ENCODE data around the gene PPFIA1. TPM values are rescaled to one million over a fixed set of nuclear protein-coding genes. Genes with fewer than 3 reads are reported as not detected.
A peak's percentile ranks its signal among the peaks of the same experiment; 100 is the strongest.

PPFIA1 gene
- total RNA-seq (2021; fragmentation: NEBNext Ultra II Directional; extraction: Animal tissue kit (Norgen Biotek cat#: 25700)) (73.2 and 73.5 TPM in 2 replicates), polyA plus RNA-seq (2011; rRNA removed) (44.3 and 54.4 TPM in 2 replicates), polyA minus RNA-seq (2011; rRNA and poly(A)+ RNA removed) (144 and 189 TPM in 2 replicates)
- polyA plus RNA-seq (2011; cell fraction: cytosol; rRNA removed), result 54.6 TPM
- 160 TPM for polyA plus RNA-seq (2011; cell fraction: nucleus; rRNA removed)
- 33.0 to 41.8 TPM (median 40.1 TPM) in 4 replicates for polyA plus RNA-seq (2012, experiment 1 of 2)
- 4.9 TPM for polyA plus RNA-seq (2012, experiment 2 of 2)
- polyA plus RNA-seq (2013, experiment 1 of 2), result 42.3 TPM
- polyA plus RNA-seq (2013, experiment 2 of 2), result 41.3 TPM
- 61.4 TPM for polyA minus RNA-seq (2011; cell fraction: cytosol; rRNA and poly(A)+ RNA removed)
- polyA minus RNA-seq (2011; cell fraction: nucleus; rRNA and poly(A)+ RNA removed), result 139 TPM
- long read RNA-seq, experiment 1, partial matches to known transcripts, result 20 of 28 reads
- long read RNA-seq, experiment 1, other reads (novel, unspliced or antisense), result 4 of 28 reads
- long read RNA-seq, experiment 2, partial matches to known transcripts, result 1 of 4 reads
- long read RNA-seq, experiment 2, other reads (novel, unspliced or antisense), result 3 of 4 reads

GRCh38 chr11:70270104-70270876, at the start of gene PPFIA1:
Gene PPFIA1 (plus strand): TSS chr11:70270690. CDS start chr11:70272173, 1,483 bp downstream.
- H3K23me2 ChIP-seq (ENCODE audit: low read depth, low read length), result peaks cover 7% of the 10 kb centered on the region; the same call in 1 of the 2 replicates
- H2AFZ ChIP-seq (ENCODE audit: low read length), result peak within 1 kb of the TSS; percentile 54; the same call in 1 of the 2 replicates
- H3K27ac ChIP-seq (ENCODE audit: low read depth, low read length), result peak within 1 kb of the TSS; percentile 69
- H4K91ac ChIP-seq (replicated peaks; ENCODE audit: insufficient read length, low read length), result peak within 1 kb of the TSS; percentile 75
- peak within 1 kb of the TSS; percentile 41 for H3K4ac ChIP-seq (replicated peaks; ENCODE audit: insufficient read length, low read depth, low read length)
- peaks cover 11 to 18% of the 10 kb centered on the region in 2 experiments for H4K20me1 ChIP-seq (replicated peaks in 1 of 2; ENCODE audit: control insufficient read depth in 1 of 2, insufficient read depth in 2 of 2, low read length in 2 of 2)
- no peak within 1 kb of the TSS for H2BK20ac ChIP-seq (ENCODE audit: low read length)
- peak within 1 kb of the TSS; percentile 27; the same call in 1 of the 2 replicates for H2BK12ac ChIP-seq (ENCODE audit: low read depth, low read length)
- ChIA-PET CTCF (ENCODE audit: partially characterized antibody) (interaction anchor here (0.7 kb wide), 1 partner anchor 132 kb away, joined by 6 read pairs; no protein-coding TSS in a partner anchor), POLR2A (ENCODE audit: partially characterized antibody) (interaction anchor here (0.8 to 1.8 kb wide), 3 partner anchors 22 to 44 kb away, joined by 4 to 5 read pairs (median 4); no protein-coding TSS in a partner anchor)
- H3K9ac ChIP-seq (replicated peaks in 1 of 4; ENCODE audit: extremely low read depth in 1 of 4, low read depth in 3 of 4, low read length in 3 of 4), result peak within 1 kb of the TSS; percentile 69 to 90 (median 79)
- H3K14ac ChIP-seq (ENCODE audit: insufficient read length), result peak within 1 kb of the TSS; percentile 20
- no peaks in the 10 kb centered on the region for H3K9me3 ChIP-seq (ENCODE audit: insufficient read depth in 2 of 2, low read depth in 1 of 2, low read length in 1 of 2)
- peak within 1 kb of the TSS; percentile 87; the same call in 1 of the 2 replicates for H2BK5ac ChIP-seq (ENCODE audit: low read depth, low read length)
- peak within 1 kb of the TSS; percentile 38 for H2BK120ac ChIP-seq (replicated peaks; ENCODE audit: low read depth, low read length)
- peak within 1 kb of the TSS; percentile 86 to 94 (median 90) for H3K4me3 ChIP-seq (ENCODE audit: extremely low read depth in 1 of 4, insufficient read depth in 2 of 4, low read depth in 3 of 4, low read length in 4 of 4)
- DNase-seq (ENCODE audit: low read depth in 1 of 2, low spot score in 2 of 2) (peak; percentile 90 to 98), FAIRE-seq (no peak)
- peak within 1 kb of the TSS; percentile 93 for H4K8ac ChIP-seq (ENCODE audit: extremely low read depth, insufficient read depth, low read length)
- peaks cover 0 to 6% (median under 1%) of the 10 kb centered on the region in 4 experiments; a peak in 4 of 7 replicates for H3K4me1 ChIP-seq (replicated peaks in 1 of 4; ENCODE audit: control insufficient read depth in 3 of 4, insufficient read depth in 4 of 4, low read length in 3 of 4)
- peak within 1 kb of the TSS; percentile 76 for H3K18ac ChIP-seq (ENCODE audit: extremely low read depth, low read length)
- no peak within 1 kb of the TSS for H3K23ac ChIP-seq (ENCODE audit: insufficient read length)
- no peaks in the 10 kb centered on the region for H3K27me3 ChIP-seq (replicated peaks in 1 of 4; ENCODE audit: control insufficient read depth in 3 of 4, extremely low read depth in 1 of 4, insufficient read depth in 3 of 4, low read length in 3 of 4)
- H3K4me2 ChIP-seq (ENCODE audit: insufficient read depth in 1 of 2, low read depth in 2 of 2, low read length in 2 of 2), result peak within 1 kb of the TSS; percentile 84 to 91
- H3K56ac ChIP-seq (replicated peaks; ENCODE audit: insufficient read length, low read depth, low read length), result peak within 1 kb of the TSS; percentile 83
- no peak within 1 kb of the TSS for H2AK5ac ChIP-seq (ENCODE audit: low read depth, low read length)
- peaks cover 7% of the 10 kb centered on the region; the same call in 1 of the 2 replicates for H3K79me1 ChIP-seq (ENCODE audit: low read depth, low read length)
- H4K5ac ChIP-seq (ENCODE audit: insufficient read length, low read depth, low read length), result peak within 1 kb of the TSS; percentile 97
- WGBS, 2 experiments (ENCODE audit: extremely low coverage in 1 of 2, insufficient coverage in 1 of 2, insufficient read length in 1 of 2, insufficient replicate concordance in 2 of 2, low coverage in 1 of 2, low lambda C conversion rate in 2 of 2, missing lambda C conversion rate in 1 of 2), result 1% methylated on average over 53 of the region's 99 CpGs; no CpG with 5 or more reads in 1 of the 2 experiments
- H3K79me2 ChIP-seq (ENCODE audit: control insufficient read depth in 1 of 2, insufficient read depth in 2 of 2, low read length in 2 of 2), result peaks cover 22 to 44% of the 10 kb centered on the region in 2 experiments
- no peak within 1 kb of the TSS for H2BK15ac ChIP-seq (ENCODE audit: low read length)
- H3K36me3 ChIP-seq (ENCODE audit: control insufficient read depth in 2 of 4, insufficient read depth in 4 of 4, low read length in 3 of 4), result peaks cover 7 to 32% (median 22%) of the 10 kb centered on the region in 4 experiments; a peak in 7 of 8 replicates
- no peak for TF ChIP-seq MAFK (IDR thresholded peaks at IDR 0.05; ENCODE audit: low read depth, low read length)
- TF ChIP-seq GABPA (IDR thresholded peaks at IDR 0.05; ENCODE audit: borderline replicate concordance, insufficient read depth, low read length), result 0 out of 2 replicates have a peak, but pooled peaks have one; percentile 51
- peak; percentile 80 for TF ChIP-seq CREB1 (IDR thresholded peaks at IDR 0.05)
- peak; percentile 36; the same call in 1 of the 2 replicates for TF ChIP-seq SP4 (IDR thresholded peaks at IDR 0.05; ENCODE audit: low read length)
- TF ChIP-seq SP1 (IDR thresholded peaks at IDR 0.05; ENCODE audit: low read depth, low read length), result peak; percentile 35; the same call in 1 of the 2 replicates
- TF ChIP-seq FOSL1 (IDR thresholded peaks at IDR 0.05; ENCODE audit: insufficient read depth, low read depth, low read length), result no peak
- TF ChIP-seq USF2 (IDR thresholded peaks at IDR 0.05; ENCODE audit: low read length), result no peak

Measured in H1 (cell line).